Spleen (tissue), 7 donors: ENCODE data around the gene LGMN.

Experiments
- POLR2A ChIP-seq, 3 donors: fragments of 450-650 bp; IDR thresholded peaks; one replicate each; pipeline ENCODE4 v1.5.1; 2017; ENCODE audit warnings: antibody characterized with exemption in 3 of 3, mild to moderate bottlenecking in 1 of 3
- TF ChIP-seq, protein P1 (sequence below), 11 experiments: fragments of 200-600 bp in 7 of 11; fragments of 450-650 bp in 4 of 11; sonication (generic) in 4 of 11; IDR thresholded peaks in 8 of 11; conservative IDR thresholded peaks in 3 of 11; 1 replicate in 7 of 11; 2 replicates in 4 of 11; pipeline versions ENCODE4 v1.4.0 to v1.8.0; 2016 to 2021; ENCODE audit warnings: antibody characterized with exemption in 11 of 11, inconsistent platforms in 4 of 11, mild to moderate bottlenecking in 1 of 11
- donor health status: DM: no; HTN: no; CAD: no; lungs with moderate emphysema.
- donor health status: DM: no; HTN: no; CAD: no.
- donor health status: DM: no; HTN: no; CAD: no.

DNA sequence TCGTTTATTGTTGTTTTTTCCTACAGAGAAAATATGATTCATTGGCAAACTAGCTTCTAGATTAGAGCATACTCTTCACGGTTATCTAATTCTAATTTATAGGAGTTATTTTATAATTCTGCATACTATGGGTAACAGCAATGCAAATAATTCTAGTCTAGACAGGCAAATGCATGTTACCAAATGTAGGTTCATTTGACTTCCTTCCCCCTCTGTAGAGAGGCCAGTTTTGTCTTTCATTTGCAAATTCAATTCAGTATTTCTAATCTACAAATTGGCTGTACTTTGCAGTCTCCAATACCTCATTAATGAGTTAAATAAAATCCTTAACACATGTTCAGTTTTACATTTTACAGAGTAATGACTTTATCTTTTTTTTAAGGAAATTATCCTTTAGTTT is 4.2 kb downstream of the LGMN start:
- TF ChIP-seq, protein P1, sequence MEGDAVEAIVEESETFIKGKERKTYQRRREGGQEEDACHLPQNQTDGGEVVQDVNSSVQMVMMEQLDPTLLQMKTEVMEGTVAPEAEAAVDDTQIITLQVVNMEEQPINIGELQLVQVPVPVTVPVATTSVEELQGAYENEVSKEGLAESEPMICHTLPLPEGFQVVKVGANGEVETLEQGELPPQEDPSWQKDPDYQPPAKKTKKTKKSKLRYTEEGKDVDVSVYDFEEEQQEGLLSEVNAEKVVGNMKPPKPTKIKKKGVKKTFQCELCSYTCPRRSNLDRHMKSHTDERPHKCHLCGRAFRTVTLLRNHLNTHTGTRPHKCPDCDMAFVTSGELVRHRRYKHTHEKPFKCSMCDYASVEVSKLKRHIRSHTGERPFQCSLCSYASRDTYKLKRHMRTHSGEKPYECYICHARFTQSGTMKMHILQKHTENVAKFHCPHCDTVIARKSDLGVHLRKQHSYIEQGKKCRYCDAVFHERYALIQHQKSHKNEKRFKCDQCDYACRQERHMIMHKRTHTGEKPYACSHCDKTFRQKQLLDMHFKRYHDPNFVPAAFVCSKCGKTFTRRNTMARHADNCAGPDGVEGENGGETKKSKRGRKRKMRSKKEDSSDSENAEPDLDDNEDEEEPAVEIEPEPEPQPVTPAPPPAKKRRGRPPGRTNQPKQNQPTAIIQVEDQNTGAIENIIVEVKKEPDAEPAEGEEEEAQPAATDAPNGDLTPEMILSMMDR (IDR thresholded peaks at IDR 0.05 in 8 of 11, conservative IDR thresholded peaks at IDR 0.05 in 3 of 11) = no peak
- no peak for TF ChIP-seq POLR2A (IDR thresholded peaks at IDR 0.05)
